Urothelium cell line (cell line): ENCODE data around the gene TENT5C.

Experiments used
- DNase-seq: peaks from one replicate; pipeline ENCODE4 v3.0.0; 2011; ENCODE audit warnings: low spot score, mixed read lengths
- FAIRE-seq: peaks from 2 replicates; lab custom pipeline; 2011; peaks lifted over from hg19 to GRCh38; lab: Jason Lieb, UNC

Gene TENT5C

GRCh38 chr1:117612517-117613248 is 6.8 kb downstream of the TENT5C start:
- FAIRE-seq = no peak
- peak; percentile 60 for DNase-seq

- no peak for FAIRE-seq
Measured at GRCh38 chr1:117613249-117613968, 7.6 kb downstream of the TENT5C start.

GRCh38 chr1:117613969-117614729 is 8.3 kb downstream of the TENT5C start:
- FAIRE-seq = no peak

More at GRCh38 chr1:117613249-117613968, 7.6 kb downstream of the TENT5C start:
- DNase-seq = no peak

GRCh38 chr1:117615474-117615873 is 9.6 kb downstream of the TENT5C start:
- no peak for DNase-seq
- no peak for FAIRE-seq

More at GRCh38 chr1:117613969-117614729, 8.3 kb downstream of the TENT5C start:
- DNase-seq = no peak

GRCh38 chr1:117616356-117616755 is 10.5 kb downstream of the TENT5C start:
- DNase-seq (no peak), FAIRE-seq (no peak)

GRCh38 chr1:117616967-117617366 is 11.1 kb downstream of the TENT5C start:
- DNase-seq (no peak), FAIRE-seq (no peak)

GRCh38 chr1:117618450-117619122 is 12.7 kb downstream of the TENT5C start:
- FAIRE-seq = no peak
- DNase-seq = no peak

- no peak for FAIRE-seq
- DNase-seq = no peak
Measured at GRCh38 chr1:117620440-117620839, 14.6 kb downstream of the TENT5C start.

GRCh38 chr1:117621316-117621715 is 15.5 kb downstream of the TENT5C start:
- DNase-seq (no peak), FAIRE-seq (no peak)

- DNase-seq (no peak), FAIRE-seq (no peak)
Measured at GRCh38 chr1:117622726-117623125, 16.9 kb downstream of the TENT5C start.

- FAIRE-seq (no peak), DNase-seq (no peak)
Measured at GRCh38 chr1:117623141-117623540, 17.3 kb downstream of the TENT5C start.

- FAIRE-seq (no peak), DNase-seq (no peak)
Measured at GRCh38 chr1:117623698-117624097, 17.9 kb downstream of the TENT5C start.

- FAIRE-seq (no peak), DNase-seq (no peak)
Measured at GRCh38 chr1:117627546-117628130, 21.8 kb downstream of the TENT5C start.

GRCh38 chr1:117628343-117628742 is 22.5 kb downstream of the TENT5C start:
- no peak for DNase-seq

GRCh38 chr1:117629625-117630422 is 24.0 kb downstream of the TENT5C start:
- FAIRE-seq (no peak), DNase-seq (no peak)

More at GRCh38 chr1:117628343-117628742, 22.5 kb downstream of the TENT5C start:
- no peak for FAIRE-seq

- FAIRE-seq (no peak), DNase-seq (no peak)
Measured at GRCh38 chr1:117630423-117630998, 24.7 kb downstream of the TENT5C start.

GRCh38 chr1:117631359-117632160 is 25.7 kb downstream of the TENT5C start:
- no peak for FAIRE-seq
- no peak for DNase-seq

- no peak for FAIRE-seq
- no peak for DNase-seq
Measured at GRCh38 chr1:117632269-117633067, 26.6 kb downstream of the TENT5C start.
